Measurements from ENCODE around the gene B2M.
"Not testable (repeated sequence)": the region's sequence is repeated elsewhere in the genome, so short reads cannot be mapped to it uniquely, and the experiment has no call there.

Gene B2M

GRCh38 chr15:44720460-44721176 is 9.3 kb downstream of the B2M start:
- TF ChIP-seq, protein P1, sequence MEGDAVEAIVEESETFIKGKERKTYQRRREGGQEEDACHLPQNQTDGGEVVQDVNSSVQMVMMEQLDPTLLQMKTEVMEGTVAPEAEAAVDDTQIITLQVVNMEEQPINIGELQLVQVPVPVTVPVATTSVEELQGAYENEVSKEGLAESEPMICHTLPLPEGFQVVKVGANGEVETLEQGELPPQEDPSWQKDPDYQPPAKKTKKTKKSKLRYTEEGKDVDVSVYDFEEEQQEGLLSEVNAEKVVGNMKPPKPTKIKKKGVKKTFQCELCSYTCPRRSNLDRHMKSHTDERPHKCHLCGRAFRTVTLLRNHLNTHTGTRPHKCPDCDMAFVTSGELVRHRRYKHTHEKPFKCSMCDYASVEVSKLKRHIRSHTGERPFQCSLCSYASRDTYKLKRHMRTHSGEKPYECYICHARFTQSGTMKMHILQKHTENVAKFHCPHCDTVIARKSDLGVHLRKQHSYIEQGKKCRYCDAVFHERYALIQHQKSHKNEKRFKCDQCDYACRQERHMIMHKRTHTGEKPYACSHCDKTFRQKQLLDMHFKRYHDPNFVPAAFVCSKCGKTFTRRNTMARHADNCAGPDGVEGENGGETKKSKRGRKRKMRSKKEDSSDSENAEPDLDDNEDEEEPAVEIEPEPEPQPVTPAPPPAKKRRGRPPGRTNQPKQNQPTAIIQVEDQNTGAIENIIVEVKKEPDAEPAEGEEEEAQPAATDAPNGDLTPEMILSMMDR (IDR thresholded peaks at IDR 0.05; ENCODE audit: insufficient read depth, low read depth, low read length, missing control alignments): no peak
- H3K4me3 ChIP-seq (ENCODE audit: low read length): no peak overlapping the region
- peak; percentile 23 for DNase-seq (ENCODE audit: low read depth)

DNA sequence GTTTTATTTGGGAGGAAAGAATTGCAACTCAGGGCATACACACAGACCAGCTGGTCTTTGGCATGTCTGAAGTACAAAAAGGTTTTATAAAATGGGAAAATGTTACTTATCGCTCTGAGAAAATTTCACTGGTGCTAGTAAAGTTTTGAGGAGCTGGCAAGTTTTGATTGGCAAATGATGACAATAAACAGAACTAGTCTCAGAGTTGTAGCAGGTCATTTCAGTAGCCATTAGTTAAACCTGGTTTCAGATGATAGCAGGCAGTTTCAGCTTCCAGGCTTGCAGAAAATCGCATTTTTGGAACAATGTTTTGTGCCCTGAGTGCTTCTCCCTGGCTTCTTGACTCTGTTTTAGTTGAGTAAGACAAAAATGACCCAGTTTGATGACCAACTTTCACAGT is 10.7 kb downstream of the B2M start:
- H3K4me3 ChIP-seq (ENCODE audit: low read length): no peak overlapping the region
- DNase-seq (ENCODE audit: low read depth): no peak
- TF ChIP-seq, protein P1 (IDR thresholded peaks at IDR 0.05; ENCODE audit: insufficient read depth, low read depth, low read length, missing control alignments): no peak

GRCh38 chr15:44726136-44726535 is 14.8 kb downstream of the B2M start:
- TF ChIP-seq, protein P1 (IDR thresholded peaks at IDR 0.05; ENCODE audit: insufficient read depth, low read depth, low read length, missing control alignments): no peak
- DNase-seq (ENCODE audit: low read depth): peak; percentile 23
- H3K4me3 ChIP-seq (ENCODE audit: low read length): no peak overlapping the region

GRCh38 chr15:44726568-44727484 is 15.5 kb downstream of the B2M start:
- peak; percentile 86 for DNase-seq (ENCODE audit: low read depth)
- no peak overlapping the region for H3K4me3 ChIP-seq (ENCODE audit: low read length)
- TF ChIP-seq, protein P1 (IDR thresholded peaks at IDR 0.05; ENCODE audit: insufficient read depth, low read depth, low read length, missing control alignments): no peak

GRCh38 chr15:44727485-44728231 is 16.3 kb downstream of the B2M start:
- H3K4me3 ChIP-seq (ENCODE audit: low read length): no peak overlapping the region
- DNase-seq (ENCODE audit: low read depth): peak; percentile 77
- TF ChIP-seq, protein P1 (IDR thresholded peaks at IDR 0.05; ENCODE audit: insufficient read depth, low read depth, low read length, missing control alignments): no peak

- H3K4me3 ChIP-seq (ENCODE audit: low read length): peak overlapping the region; percentile 87
- not testable (repeated sequence) for DNase-seq (ENCODE audit: low read depth)
These were observed 16.9 kb downstream of the B2M start for GRCh38 chr15:44728232-44728575.

Data from epithelial cell of esophagus (primary cell).